H7 (cell line): ENCODE results near the gene MDM2. TPM values are rescaled to one million over a fixed set of nuclear protein-coding genes. Genes with fewer than 3 reads are reported as not detected.
A peak's percentile ranks its signal among the peaks of the same experiment; 100 is the strongest.

Experiments
- DNase-seq: peaks from one replicate; pipeline ENCODE4 v3.0.0; 2012
- H3K27me3 ChIP-seq: 2 replicates; pipeline ENCODE4 v1.6.0; 2011; ENCODE audit warnings: mild to moderate bottlenecking, low read length; ENCODE audit not compliant: control insufficient read depth, insufficient read depth
- H3K36me3 ChIP-seq: replicated peaks from 2 replicates; pipeline ENCODE4 v1.5.1; 2011; ENCODE audit warnings: low read length; ENCODE audit not compliant: control insufficient read depth, insufficient read depth
- H3K4me3 ChIP-seq: 2 replicates; pipeline ENCODE4 v1.5.1; 2011; ENCODE audit warnings: low read depth, mild to moderate bottlenecking, control low read depth, low read length, moderate library complexity; ENCODE audit not compliant: insufficient read depth
- total RNA-seq: library from RNA; depleted of rRNA; stranded (reverse); fragments of >200 nt; shearing (Covaris generic); gene quantifications from 2 replicates; pipeline ENCODE4 v1.2.3, GENCODE V29; 2014; rRNA removed

Gene MDM2
- 40.6 and 48.3 TPM in 2 replicates for total RNA-seq

- peak; percentile 99 for DNase-seq
- H3K36me3 ChIP-seq: peaks cover 7% of the 10 kb centered on the region
- peak within 1 kb of the TSS; percentile 94 for H3K4me3 ChIP-seq
- no peaks in the 10 kb centered on the region for H3K27me3 ChIP-seq
These were observed at the start of gene MDM2 for GRCh38 chr12:68807576-68808387. MDM2 (plus strand) TSS chr12:68808177; CDS start chr12:68808478, 301 bp downstream.

- DNase-seq: no peak
- H3K27me3 ChIP-seq: no peaks in the 10 kb centered on the region
- H3K36me3 ChIP-seq: peaks cover 4% of the 10 kb centered on the region
- H3K4me3 ChIP-seq: no peak overlapping the region
These were observed 48.1 kb upstream of the MDM2 start for GRCh38 chr12:68759852-68760251.

GRCh38 chr12:68760806-68761441 lies 47.1 kb upstream of the MDM2 start:
- no peak overlapping the region for H3K4me3 ChIP-seq
- no peaks in the 10 kb centered on the region for H3K27me3 ChIP-seq
- DNase-seq: no peak
- H3K36me3 ChIP-seq: peaks cover 2% of the 10 kb centered on the region

- DNase-seq: no peak
- Histone ChIP-seq H3K27me3 (no peaks in the 10 kb centered on the region), H3K36me3 (peaks cover 2% of the 10 kb centered on the region), H3K4me3 (no peak overlapping the region)
These were observed 46.5 kb upstream of the MDM2 start for GRCh38 chr12:68761442-68761812.

GRCh38 chr12:68761901-68762630 lies 45.9 kb upstream of the MDM2 start:
- H3K27me3 ChIP-seq: no peaks in the 10 kb centered on the region
- H3K36me3 ChIP-seq: peaks cover 2% of the 10 kb centered on the region
- no peak for DNase-seq
- H3K4me3 ChIP-seq: no peak overlapping the region

GRCh38 chr12:68762691-68763090 lies 45.3 kb upstream of the MDM2 start:
- H3K36me3 ChIP-seq: peaks cover 2% of the 10 kb centered on the region
- DNase-seq: no peak
- H3K27me3 ChIP-seq: no peaks in the 10 kb centered on the region

GRCh38 chr12:68765696-68766095 lies 42.3 kb upstream of the MDM2 start:
- Histone ChIP-seq H3K4me3 (no peak overlapping the region), H3K27me3 (no peaks in the 10 kb centered on the region), H3K36me3 (peaks cover 2% of the 10 kb centered on the region)
- no peak for DNase-seq

More at GRCh38 chr12:68762691-68763090, 45.3 kb upstream of the MDM2 start:
- no peak overlapping the region for H3K4me3 ChIP-seq

- H3K4me3 ChIP-seq: no peak overlapping the region
- DNase-seq: no peak
- H3K36me3 ChIP-seq: peaks cover 2% of the 10 kb centered on the region; the same call in 1 of the 2 replicates
- H3K27me3 ChIP-seq: no peaks in the 10 kb centered on the region
These were observed 41.3 kb upstream of the MDM2 start for GRCh38 chr12:68766646-68767045.

- DNase-seq: no peak
- peaks cover 2% of the 10 kb centered on the region; the same call in 1 of the 2 replicates for H3K36me3 ChIP-seq
- no peaks in the 10 kb centered on the region for H3K27me3 ChIP-seq
- H3K4me3 ChIP-seq: no peak overlapping the region
These were observed 40.8 kb upstream of the MDM2 start for GRCh38 chr12:68767191-68767590.

- Histone ChIP-seq H3K4me3 (no peak overlapping the region), H3K36me3 (0 out of 2 replicates have a peak, but pooled peaks cover 2% of the 10 kb centered on the region), H3K27me3 (no peaks in the 10 kb centered on the region)
- no peak for DNase-seq
These were observed 39.5 kb upstream of the MDM2 start for GRCh38 chr12:68768431-68768939.

- Histone ChIP-seq H3K36me3 (no peaks in the 10 kb centered on the region), H3K27me3 (no peaks in the 10 kb centered on the region), H3K4me3 (no peak overlapping the region)
- DNase-seq: no peak
These were observed 38.0 kb upstream of the MDM2 start for GRCh38 chr12:68769941-68770340.

- H3K36me3 ChIP-seq: no peaks in the 10 kb centered on the region
- DNase-seq: no peak
- H3K27me3 ChIP-seq: no peaks in the 10 kb centered on the region
- no peak overlapping the region for H3K4me3 ChIP-seq
These were observed 36.6 kb upstream of the MDM2 start for GRCh38 chr12:68771223-68771925.

- Histone ChIP-seq H3K36me3 (no peaks in the 10 kb centered on the region), H3K4me3 (no peak overlapping the region), H3K27me3 (no peaks in the 10 kb centered on the region)
- DNase-seq: no peak
These were observed 35.3 kb upstream of the MDM2 start for GRCh38 chr12:68772714-68773113.

- no peaks in the 10 kb centered on the region for H3K36me3 ChIP-seq
- no peak overlapping the region for H3K4me3 ChIP-seq
- no peak for DNase-seq
- H3K27me3 ChIP-seq: no peaks in the 10 kb centered on the region
These were observed 34.4 kb upstream of the MDM2 start for GRCh38 chr12:68773582-68773981.
